ENCODE data around the gene RUFY4. TPM values are rescaled to one million over a fixed set of nuclear protein-coding genes. Genes with fewer than 3 reads are reported as not detected.

The RUFY4 gene
- polyA plus RNA-seq, 2 of the 4 experiments (the other 2 are of a cell fraction): 0.04 TPM; not detected in 1

DNA sequence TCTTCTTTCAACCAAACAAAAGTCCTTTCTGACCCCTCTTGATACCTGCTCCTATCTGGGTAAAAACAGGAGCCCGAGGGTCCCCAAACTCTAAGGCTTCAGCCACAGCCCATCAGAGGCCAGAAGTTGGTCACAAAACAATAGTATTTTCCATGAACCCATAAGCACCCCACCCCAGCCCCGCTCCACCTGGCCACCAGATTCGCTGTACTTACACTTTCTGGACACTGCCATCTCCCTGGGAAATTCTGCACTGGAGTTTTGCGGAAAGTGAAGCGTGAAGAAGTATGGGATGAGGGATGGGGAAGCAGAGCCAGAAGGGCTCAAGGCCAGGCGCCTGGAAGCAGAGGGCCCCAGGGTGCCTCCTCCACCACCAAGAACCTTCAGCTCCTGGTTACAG lies 5.2 kb upstream of the RUFY4 start:
- DNase-seq (ENCODE audit: low read depth in 1 of 2, low spot score in 1 of 2) (no peak), ATAC-seq (no peak), FAIRE-seq (no peak)
- 25% methylated on average over 6 of the region's 6 CpGs for WGBS (ENCODE audit: missing lambda C conversion rate)
- TF ChIP-seq MAZ (IDR thresholded peaks at IDR 0.05; ENCODE audit: borderline replicate concordance, low read depth, low read length): no peak
- TF ChIP-seq FOXS1 (CRISPR knock-in tag; IDR thresholded peaks at IDR 0.05): no peak
- no peak for TF ChIP-seq ZNF302 (CRISPR knock-in tag; IDR thresholded peaks at IDR 0.05)
- TF ChIP-seq HOXB13 (CRISPR knock-in tag; IDR thresholded peaks at IDR 0.05; ENCODE audit: low read depth): no peak
- no peak for TF ChIP-seq KDM5A (IDR thresholded peaks at IDR 0.05)
- TF ChIP-seq, protein P1, sequence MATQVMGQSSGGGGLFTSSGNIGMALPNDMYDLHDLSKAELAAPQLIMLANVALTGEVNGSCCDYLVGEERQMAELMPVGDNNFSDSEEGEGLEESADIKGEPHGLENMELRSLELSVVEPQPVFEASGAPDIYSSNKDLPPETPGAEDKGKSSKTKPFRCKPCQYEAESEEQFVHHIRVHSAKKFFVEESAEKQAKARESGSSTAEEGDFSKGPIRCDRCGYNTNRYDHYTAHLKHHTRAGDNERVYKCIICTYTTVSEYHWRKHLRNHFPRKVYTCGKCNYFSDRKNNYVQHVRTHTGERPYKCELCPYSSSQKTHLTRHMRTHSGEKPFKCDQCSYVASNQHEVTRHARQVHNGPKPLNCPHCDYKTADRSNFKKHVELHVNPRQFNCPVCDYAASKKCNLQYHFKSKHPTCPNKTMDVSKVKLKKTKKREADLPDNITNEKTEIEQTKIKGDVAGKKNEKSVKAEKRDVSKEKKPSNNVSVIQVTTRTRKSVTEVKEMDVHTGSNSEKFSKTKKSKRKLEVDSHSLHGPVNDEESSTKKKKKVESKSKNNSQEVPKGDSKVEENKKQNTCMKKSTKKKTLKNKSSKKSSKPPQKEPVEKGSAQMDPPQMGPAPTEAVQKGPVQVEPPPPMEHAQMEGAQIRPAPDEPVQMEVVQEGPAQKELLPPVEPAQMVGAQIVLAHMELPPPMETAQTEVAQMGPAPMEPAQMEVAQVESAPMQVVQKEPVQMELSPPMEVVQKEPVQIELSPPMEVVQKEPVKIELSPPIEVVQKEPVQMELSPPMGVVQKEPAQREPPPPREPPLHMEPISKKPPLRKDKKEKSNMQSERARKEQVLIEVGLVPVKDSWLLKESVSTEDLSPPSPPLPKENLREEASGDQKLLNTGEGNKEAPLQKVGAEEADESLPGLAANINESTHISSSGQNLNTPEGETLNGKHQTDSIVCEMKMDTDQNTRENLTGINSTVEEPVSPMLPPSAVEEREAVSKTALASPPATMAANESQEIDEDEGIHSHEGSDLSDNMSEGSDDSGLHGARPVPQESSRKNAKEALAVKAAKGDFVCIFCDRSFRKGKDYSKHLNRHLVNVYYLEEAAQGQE (IDR thresholded peaks at IDR 0.05): no peak
- TF ChIP-seq HDAC2 (IDR thresholded peaks at IDR 0.05): no peak
- no peak for TF ChIP-seq SMC3 (IDR thresholded peaks at IDR 0.05)
- no peak for TF ChIP-seq POLR2AphosphoS2 (conservative IDR thresholded peaks at IDR 0.05; ENCODE audit: low read length)
- TF ChIP-seq ZC3H11A (IDR thresholded peaks at IDR 0.05): no peak
- TF ChIP-seq NPAS2 (CRISPR knock-in tag; IDR thresholded peaks at IDR 0.05; ENCODE audit: borderline replicate concordance): no peak
- no peak for TF ChIP-seq KDM1A (IDR thresholded peaks at IDR 0.05; ENCODE audit: low read depth)
- TF ChIP-seq ZFP36 (IDR thresholded peaks at IDR 0.05; ENCODE audit: borderline replicate concordance, partially characterized antibody): no peak
- TF ChIP-seq PHF8 (IDR thresholded peaks at IDR 0.05; ENCODE audit: borderline replicate concordance, low read depth): no peak
- TF ChIP-seq CHD2 (IDR thresholded peaks at IDR 0.05; ENCODE audit: low read length, partially characterized antibody): no peak
- Histone ChIP-seq H3K9me3 (no peaks in the 10 kb centered on the region), H3K27ac (no peak overlapping the region), H3K4me3 (no peak overlapping the region), H3K4me2 (no peak overlapping the region), H3K4me1 (no peaks in the 10 kb centered on the region)
- ChIA-PET POLR2A (no interaction called here), CTCF (interaction anchor here (0.8 to 16.7 kb wide), 3 partner anchors 10 to 275 kb away, joined by 3 to 177 read pairs (median 6); no protein-coding TSS in a partner anchor)

DNA sequence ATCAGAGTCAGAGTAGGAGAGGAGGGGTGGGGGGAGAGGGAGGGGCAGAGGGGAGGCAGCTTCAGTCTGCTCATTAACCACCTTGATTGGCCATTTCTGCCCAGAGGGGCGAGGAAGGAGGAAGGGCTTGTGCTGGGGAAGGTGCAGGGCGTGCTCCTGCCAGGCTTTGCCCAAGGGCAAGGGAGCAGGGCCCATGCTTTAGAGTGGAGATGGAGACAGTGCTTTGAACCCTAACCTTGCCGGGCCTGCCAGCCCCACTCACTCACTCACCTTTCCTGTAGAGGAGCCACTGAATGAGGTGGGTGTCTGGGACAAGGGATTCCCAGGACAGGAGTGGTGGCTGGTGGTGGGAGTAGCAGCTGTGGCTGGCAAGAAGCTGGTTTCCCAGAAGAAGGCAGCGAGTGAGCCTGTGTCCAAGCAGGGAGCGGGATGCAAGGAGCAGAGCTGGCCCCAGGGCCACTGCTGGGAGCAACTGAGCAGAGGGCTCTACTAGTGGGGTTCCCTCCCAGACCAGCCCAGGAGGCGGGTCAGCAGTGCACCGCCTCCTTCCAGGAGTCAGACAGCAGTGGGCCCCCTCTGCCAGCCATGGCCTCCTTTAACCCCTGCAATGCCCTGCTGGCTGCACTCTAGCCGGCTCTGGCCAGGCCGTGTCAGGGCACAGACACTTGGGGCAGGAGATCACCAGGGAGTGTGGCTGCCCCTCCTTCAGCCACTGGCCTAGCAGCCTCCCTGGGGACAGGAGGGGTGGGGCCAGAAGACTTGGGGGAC lies 3.6 kb upstream of the RUFY4 start:
- ChIA-PET CTCF (interaction anchor here (0.9 to 16.7 kb wide), 2 partner anchors 57 to 277 kb away, joined by 3 to 177 read pairs; no protein-coding TSS in a partner anchor), POLR2A (no interaction called here)
- Histone ChIP-seq H3K9me3 (no peaks in the 10 kb centered on the region), H3K27ac (no peak overlapping the region), H3K4me1 (no peaks in the 10 kb centered on the region), H3K4me2 (no peak overlapping the region), H3K4me3 (no peak overlapping the region)
- ATAC-seq (no peak), DNase-seq (ENCODE audit: low read depth in 1 of 2, low spot score in 1 of 2) (no peak), FAIRE-seq (no peak)
- TF ChIP-seq, protein P2, sequence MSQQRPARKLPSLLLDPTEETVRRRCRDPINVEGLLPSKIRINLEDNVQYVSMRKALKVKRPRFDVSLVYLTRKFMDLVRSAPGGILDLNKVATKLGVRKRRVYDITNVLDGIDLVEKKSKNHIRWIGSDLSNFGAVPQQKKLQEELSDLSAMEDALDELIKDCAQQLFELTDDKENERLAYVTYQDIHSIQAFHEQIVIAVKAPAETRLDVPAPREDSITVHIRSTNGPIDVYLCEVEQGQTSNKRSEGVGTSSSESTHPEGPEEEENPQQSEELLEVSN (IDR thresholded peaks at IDR 0.05; ENCODE audit: borderline replicate concordance, low read depth): no peak
- no peak for TF ChIP-seq TP53 (CRISPR knock-in tag; IDR thresholded peaks at IDR 0.05)
- no peak for TF ChIP-seq KDM1A (IDR thresholded peaks at IDR 0.05; ENCODE audit: low read depth)
- TF ChIP-seq, protein P3, sequence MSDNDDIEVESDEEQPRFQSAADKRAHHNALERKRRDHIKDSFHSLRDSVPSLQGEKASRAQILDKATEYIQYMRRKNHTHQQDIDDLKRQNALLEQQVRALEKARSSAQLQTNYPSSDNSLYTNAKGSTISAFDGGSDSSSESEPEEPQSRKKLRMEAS (IDR thresholded peaks at IDR 0.05): no peak
- no peak for TF ChIP-seq NR3C1 (IDR thresholded peaks at IDR 0.05)
- TF ChIP-seq NFE2L2 (conservative IDR thresholded peaks at IDR 0.05; ENCODE audit: low read length): no peak
- no peak for TF ChIP-seq CEBPB (IDR thresholded peaks at IDR 0.05)
- no peak for TF ChIP-seq SMC3 (IDR thresholded peaks at IDR 0.05)
- TF ChIP-seq, protein P1 (IDR thresholded peaks at IDR 0.05): no peak
- TF ChIP-seq, protein P4, sequence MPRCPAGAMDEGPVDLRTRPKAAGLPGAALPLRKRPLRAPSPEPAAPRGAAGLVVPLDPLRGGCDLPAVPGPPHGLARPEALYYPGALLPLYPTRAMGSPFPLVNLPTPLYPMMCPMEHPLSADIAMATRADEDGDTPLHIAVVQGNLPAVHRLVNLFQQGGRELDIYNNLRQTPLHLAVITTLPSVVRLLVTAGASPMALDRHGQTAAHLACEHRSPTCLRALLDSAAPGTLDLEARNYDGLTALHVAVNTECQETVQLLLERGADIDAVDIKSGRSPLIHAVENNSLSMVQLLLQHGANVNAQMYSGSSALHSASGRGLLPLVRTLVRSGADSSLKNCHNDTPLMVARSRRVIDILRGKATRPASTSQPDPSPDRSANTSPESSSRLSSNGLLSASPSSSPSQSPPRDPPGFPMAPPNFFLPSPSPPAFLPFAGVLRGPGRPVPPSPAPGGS (IDR thresholded peaks at IDR 0.05): no peak
- no peak for TF ChIP-seq CBX8 (IDR thresholded peaks at IDR 0.05)
- WGBS (ENCODE audit: missing lambda C conversion rate): 26% methylated on average over 5 of the region's 9 CpGs

Data from A549 (cell line).